GM19099 (cell line): Measurements from ENCODE around the gene C17orf78.

Experiments
- POLR2A ChIP-seq: IDR thresholded peaks from 3 replicates; pipeline ENCODE4 v1.6.1; 2011; ENCODE audit warnings: low read depth; ENCODE audit not compliant: insufficient read length; ENCODE audit errors: extremely low read depth

Gene C17orf78

DNA sequence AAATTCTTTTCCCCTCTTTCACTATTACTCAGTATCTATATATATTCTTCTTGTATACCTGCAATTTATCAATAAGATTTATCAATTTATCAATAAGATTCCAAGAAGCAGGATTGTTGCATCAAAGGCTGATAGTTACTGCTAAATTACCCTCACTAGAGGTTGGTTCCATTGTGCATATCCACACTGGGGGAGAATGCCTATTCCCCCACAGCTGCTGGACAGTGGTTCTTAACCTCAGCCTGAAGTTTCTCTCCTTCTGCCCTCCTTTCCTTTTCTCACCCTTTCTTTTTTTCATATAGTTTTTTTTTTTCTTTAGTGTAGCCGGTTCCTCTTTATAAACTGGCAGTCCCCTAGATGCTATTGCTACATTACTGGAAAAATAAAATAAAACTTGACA is 6.3 kb downstream of the C17orf78 start:
- TF ChIP-seq POLR2A, result no peak

GRCh38 chr17:37384560-37385149 is 8.9 kb downstream of the C17orf78 start:
- no peak for TF ChIP-seq POLR2A

- no peak for TF ChIP-seq POLR2A
These were observed 9.7 kb downstream of the C17orf78 start for GRCh38 chr17:37385474-37385990.

DNA sequence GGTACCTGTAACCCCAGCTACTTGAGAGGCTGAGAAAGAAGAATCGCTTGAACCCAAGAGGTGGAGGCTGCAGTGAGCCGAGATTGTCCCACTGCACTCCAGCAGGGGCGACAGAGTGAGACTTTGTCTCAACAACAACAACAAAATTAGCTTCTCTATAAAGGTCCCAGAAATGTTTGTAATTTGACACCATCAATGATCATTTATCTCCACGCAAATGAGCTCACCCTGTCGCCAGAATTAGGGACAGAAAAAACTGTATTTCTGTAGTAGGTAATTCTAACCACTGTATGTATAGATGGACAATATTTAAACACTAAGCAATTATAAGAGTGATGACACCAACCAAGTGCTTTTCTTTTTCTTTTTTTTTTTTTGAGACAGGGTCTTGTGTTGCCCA is 10.7 kb downstream of the C17orf78 start:
- TF ChIP-seq POLR2A, result no peak

DNA sequence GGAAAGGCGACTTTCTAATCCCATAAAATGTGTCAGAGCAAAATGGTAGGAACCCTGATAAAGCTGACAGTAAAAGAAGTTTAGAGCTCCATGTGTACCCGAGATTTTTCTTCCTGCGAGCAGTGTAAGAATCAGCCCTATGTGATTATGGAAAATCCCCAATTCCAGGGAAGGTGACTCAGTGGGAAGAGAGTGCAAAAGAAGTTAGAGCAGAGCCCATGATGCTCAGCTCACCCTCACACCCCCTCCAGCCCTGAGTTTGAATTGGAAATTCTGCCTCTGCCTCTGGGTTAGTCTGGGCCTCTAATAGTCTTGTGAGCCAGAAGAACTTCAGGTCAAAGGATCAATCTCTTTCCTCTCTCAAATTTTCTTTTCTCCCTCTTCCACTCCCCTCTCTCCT is 12.5 kb downstream of the C17orf78 start:
- no peak for TF ChIP-seq POLR2A

- no peak for TF ChIP-seq POLR2A
These were observed 13.4 kb downstream of the C17orf78 start for GRCh38 chr17:37389160-37389559.

GRCh38 chr17:37391146-37391545 is 15.4 kb downstream of the C17orf78 start:
- no peak for TF ChIP-seq POLR2A

DNA sequence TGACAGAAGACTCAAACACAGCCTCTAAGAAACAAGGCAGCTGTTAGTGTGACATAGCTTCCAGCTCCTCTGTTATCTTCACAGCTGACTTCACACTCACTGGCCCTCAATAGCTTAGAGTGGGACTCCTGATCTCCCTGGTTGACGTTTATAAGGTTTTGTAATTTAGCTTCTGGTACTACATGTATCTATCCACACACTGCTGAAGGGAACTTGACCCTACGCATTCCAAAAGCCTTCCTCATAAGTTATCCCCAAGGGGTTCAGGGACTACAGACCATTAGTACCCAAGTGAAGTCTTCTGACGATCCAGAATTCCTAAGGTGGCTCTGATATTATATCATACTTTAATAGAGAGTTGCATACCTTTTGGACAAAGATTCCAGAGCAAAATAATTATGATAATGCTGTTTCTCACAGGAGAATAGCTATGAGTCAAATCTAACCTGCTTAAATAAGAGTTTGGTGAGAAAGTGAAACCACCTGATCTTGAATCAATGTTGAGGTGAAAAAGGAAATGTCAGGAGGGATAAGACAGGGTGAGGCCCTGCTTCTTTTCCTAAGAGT is 16.3 kb downstream of the C17orf78 start:
- TF ChIP-seq POLR2A, result no peak

DNA sequence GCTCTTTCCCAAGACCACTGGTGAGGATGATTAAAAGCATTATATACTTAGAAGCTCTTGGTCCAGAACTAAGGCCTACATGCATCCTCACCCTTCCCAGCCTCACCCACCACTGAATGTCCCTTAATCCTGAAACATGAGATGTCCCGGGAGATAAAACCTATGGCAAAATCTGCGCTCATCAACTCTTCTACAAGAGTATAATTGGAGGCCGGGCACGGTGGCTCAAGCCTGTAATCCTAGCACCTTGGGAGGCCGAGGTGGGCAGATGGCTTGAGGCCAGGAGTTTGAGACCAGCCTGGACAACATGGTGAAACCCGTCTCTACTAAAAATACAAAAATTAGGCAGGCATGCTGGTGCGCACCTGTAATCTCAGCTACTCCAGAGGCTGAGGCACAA is 17.6 kb downstream of the C17orf78 start:
- TF ChIP-seq POLR2A, result no peak

DNA sequence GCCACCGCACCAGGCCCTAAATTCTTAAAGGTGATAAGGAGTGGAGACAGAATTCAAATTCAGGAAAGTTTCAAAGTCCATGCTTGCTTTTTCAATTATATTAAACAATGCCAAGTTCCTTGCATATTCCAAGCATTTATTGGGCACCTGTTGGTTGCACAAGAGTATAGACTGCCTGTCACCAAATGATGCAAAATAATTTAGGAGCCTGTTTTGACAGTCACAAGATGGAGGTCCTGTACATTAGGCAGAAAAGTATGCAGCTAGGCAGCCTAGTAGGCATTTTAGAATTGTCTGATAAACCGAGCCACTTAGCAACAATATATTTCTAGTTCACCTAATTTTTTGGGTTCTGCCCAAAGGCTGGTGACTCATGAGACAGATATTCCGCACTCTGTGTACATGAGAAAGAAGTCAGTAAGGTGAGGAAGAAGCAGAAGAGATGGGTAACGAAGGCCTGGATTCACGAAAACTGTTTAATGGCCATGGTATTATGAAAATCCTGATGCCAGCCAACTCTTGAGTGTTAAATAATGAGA is 23.5 kb downstream of the C17orf78 start:
- TF ChIP-seq POLR2A, result no peak

DNA sequence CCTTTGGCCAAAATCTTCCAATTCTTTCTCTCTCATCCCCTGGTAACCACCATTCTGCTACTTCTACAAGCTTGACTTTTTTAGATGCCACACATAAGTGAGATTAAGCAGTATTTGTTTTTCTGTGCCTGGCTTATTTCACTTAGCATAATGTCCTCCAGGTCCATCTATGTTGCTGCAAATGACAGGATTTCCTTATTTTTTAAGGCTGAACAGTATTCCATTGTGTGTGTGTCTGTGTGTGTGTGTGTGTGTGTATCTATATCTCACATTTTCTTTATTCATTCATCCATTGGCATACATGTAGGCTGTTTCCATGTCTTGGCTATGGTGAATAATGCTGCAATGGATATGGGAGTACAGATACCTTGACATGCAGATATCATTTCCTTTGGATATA is 24.7 kb downstream of the C17orf78 start:
- no peak for TF ChIP-seq POLR2A

- TF ChIP-seq POLR2A, result no peak
These were observed 30.3 kb downstream of the C17orf78 start for GRCh38 chr17:37405955-37406634.

GRCh38 chr17:37406635-37407461 is 31.1 kb downstream of the C17orf78 start, which contains the start of the genes ACACA and TADA2A:
TSS of gene ACACA (minus strand) at chr17:37406836. CDS start at chr17:37406299, 537 bp downstream.
TSS of gene TADA2A (plus strand) at chr17:37406886. CDS start at chr17:37411366, 4,480 bp downstream.
- TF ChIP-seq POLR2A, result peak; percentile 85

GRCh38 chr17:37410357-37410756 is 34.6 kb downstream of the C17orf78 start:
- no peak for TF ChIP-seq POLR2A
